ENCODE results near the gene PNKD. TPM values are rescaled to one million over a fixed set of nuclear protein-coding genes. Genes with fewer than 3 reads are reported as not detected.

PNKD gene
- total RNA-seq, 1 experiment from 2014 or later: 40.8 TPM

DNA sequence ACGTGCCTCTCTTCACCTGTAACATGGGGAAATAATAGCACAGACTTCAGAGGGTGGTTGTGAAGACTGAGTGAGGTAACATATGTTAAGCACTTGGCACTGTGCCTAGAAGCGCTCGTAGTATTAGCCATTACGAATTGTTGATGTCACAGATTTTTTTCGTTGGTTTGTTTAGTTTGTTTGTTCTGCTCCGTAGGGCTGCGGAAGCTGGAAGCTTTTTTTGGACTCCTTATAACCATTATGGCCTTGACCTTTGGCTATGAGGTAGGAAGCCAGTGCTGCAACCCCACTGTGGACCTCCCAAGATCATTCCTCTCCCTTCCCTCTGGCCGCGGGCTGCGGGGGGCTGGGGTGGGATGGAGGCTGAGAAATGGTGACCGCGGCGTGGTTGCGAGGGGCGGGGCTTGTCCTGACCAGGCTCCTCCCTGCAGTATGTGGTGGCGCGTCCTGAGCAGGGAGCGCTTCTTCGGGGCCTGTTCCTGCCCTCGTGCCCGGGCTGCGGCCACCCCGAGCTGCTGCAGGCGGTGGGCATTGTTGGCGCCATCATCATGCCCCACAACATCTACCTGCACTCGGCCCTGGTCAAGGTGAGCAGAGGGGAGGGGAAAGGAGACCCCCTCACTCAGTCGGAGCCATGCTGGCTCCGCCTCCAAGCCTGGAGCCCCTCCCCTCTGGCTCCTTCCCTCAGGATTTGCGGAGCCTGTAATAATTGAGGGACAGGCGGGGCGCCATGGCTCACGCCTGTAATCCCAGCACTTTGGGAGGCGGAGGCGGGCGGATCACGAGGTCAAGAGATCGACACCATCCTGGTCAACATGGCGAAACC is 117.3 kb downstream of the PNKD start:
- H3K36me3 ChIP-seq: no peaks in the 10 kb centered on the region
- H3K4me3 ChIP-seq: no peak overlapping the region
- DNase-seq: no peak
- H3K9me3 ChIP-seq: no peaks in the 10 kb centered on the region
- no peaks in the 10 kb centered on the region for H3K27me3 ChIP-seq

DNA sequence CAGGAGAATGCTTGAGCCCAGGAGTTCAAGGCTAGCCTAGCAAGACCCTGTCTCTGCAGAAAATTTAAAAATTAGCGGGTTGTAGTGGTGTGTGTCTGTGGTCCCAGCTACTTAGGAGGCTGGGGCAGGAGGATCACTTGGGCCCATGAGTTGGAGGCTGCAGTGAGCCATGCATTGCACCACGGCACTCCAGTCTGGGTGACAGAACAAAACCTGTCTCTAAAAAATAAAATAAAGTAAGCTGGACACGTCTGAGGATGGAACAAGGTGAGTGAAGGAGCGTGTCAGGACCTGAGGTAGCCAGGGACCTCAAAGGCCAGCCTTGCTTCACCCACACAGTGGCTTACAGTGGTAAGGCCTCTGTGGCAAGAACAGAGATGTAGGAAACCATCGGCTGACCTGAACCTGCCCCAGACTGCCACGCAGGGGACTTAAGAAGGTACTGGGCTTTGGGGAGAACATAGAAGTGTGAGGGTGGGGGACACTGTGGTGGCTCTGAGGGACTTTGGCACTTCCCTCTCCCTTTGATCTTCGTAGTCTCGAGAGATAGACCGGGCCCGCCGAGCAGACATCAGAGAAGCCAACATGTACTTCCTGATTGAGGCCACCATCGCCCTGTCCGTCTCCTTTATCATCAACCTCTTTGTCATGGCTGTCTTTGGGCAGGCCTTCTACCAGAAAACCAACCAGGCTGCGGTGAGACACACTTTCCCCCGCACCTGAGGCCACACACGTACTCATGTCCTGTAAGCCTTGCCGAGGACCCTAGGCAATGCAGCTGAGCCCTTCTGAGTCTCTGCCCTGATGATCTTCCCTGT is 119.2 kb downstream of the PNKD start:
- no peaks in the 10 kb centered on the region for H3K36me3 ChIP-seq
- no peaks in the 10 kb centered on the region for H3K9me3 ChIP-seq
- no peak overlapping the region for H3K4me3 ChIP-seq
- no peak for DNase-seq
- no peaks in the 10 kb centered on the region for H3K27me3 ChIP-seq

DNA sequence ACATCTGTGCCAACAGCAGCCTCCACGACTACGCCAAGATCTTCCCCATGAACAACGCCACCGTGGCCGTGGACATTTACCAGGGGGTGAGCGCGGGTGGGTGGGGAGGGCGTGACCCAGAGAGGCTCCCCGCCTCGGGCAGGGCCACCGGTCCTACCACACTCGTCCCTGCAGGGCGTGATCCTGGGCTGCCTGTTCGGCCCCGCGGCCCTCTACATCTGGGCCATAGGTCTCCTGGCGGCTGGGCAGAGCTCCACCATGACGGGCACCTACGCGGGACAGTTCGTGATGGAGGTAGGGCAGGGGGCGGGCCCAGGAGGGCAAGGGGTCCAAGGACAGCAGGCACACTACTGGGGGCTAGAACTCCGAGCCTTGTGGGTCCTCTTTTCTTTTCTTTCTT is 120.9 kb downstream of the PNKD start:
- Histone ChIP-seq H3K4me3 (no peak overlapping the region), H3K27me3 (no peaks in the 10 kb centered on the region), H3K36me3 (no peaks in the 10 kb centered on the region; the same call in 1 of the 2 replicates), H3K9me3 (no peaks in the 10 kb centered on the region)
- no peak for DNase-seq

DNA sequence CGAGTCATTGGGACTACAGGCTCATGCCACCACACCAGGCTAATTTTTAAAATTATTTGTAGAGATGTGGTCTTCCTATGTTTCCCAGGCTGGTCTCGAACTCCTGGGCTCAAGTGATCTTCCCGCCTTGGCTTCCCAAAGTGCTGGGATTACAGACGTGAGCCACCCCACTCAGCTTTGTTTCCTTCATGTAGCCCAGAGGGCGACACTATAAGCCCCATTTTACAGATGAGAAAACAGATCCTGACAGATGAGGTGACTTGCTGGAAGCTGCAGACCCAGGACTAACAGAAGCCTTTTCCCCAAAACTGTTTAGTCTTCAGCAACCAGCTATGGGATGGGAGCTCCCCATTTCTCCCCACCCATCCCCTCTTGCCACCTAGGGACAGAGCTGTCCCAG is 122.1 kb downstream of the PNKD start:
- no peak overlapping the region for H3K4me3 ChIP-seq
- no peaks in the 10 kb centered on the region for H3K27me3 ChIP-seq
- DNase-seq: no peak
- H3K9me3 ChIP-seq: no peaks in the 10 kb centered on the region
- no peaks in the 10 kb centered on the region; the same call in 1 of the 2 replicates for H3K36me3 ChIP-seq

DNA sequence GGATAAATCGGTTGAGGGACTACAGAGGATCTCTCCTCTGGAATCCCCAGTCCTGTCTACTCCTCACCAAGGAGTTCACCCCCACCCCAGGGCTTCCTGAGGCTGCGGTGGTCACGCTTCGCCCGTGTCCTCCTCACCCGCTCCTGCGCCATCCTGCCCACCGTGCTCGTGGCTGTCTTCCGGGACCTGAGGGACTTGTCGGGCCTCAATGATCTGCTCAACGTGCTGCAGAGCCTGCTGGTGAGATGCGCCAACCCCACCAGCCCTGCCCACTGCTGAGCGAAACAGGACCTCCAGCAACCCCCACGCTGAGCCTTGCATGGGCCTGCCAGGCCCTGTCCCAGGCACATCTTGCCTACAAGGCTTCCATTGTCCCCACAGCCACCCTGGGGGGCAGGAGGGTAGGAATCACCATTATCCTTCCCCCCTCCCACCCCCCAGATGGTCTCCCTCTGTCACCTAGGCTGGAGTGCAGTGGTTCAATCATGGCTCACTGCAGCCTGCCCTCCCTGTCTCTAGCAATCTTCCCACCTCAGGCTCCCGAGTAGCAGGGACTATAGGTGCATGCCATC is 122.7 kb downstream of the PNKD start:
- H3K27me3 ChIP-seq: no peaks in the 10 kb centered on the region
- no peaks in the 10 kb centered on the region for H3K9me3 ChIP-seq
- H3K4me3 ChIP-seq: no peak overlapping the region
- DNase-seq: no peak
- no peaks in the 10 kb centered on the region; the same call in 1 of the 2 replicates for H3K36me3 ChIP-seq

DNA sequence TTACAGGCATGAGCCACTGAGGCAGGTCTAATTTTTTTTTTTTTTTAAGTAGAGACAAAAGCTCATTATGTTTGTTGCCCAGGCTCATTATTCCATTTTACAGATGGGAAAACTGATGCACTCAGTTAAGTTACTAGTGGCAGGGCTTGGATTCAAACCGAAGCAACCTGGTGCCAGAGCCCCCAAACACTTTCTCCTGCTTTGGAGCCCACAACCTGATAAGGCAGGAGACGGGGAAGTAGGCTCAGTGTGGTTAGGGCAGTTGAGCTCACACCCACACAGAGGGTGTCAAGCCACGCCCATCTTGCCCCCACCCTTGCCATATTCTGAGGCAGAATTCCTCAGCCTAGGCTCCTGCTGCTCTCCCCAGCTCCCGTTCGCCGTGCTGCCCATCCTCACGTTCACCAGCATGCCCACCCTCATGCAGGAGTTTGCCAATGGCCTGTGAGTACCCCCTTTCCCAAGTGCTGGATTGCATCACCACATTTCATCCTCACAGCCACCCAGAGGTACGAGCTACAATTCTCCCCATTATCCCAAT is 123.5 kb downstream of the PNKD start:
- H3K9me3 ChIP-seq: no peaks in the 10 kb centered on the region
- H3K4me3 ChIP-seq: no peak overlapping the region
- H3K36me3 ChIP-seq: no peaks in the 10 kb centered on the region; the same call in 1 of the 2 replicates
- DNase-seq: no peak
- no peaks in the 10 kb centered on the region for H3K27me3 ChIP-seq

DNA sequence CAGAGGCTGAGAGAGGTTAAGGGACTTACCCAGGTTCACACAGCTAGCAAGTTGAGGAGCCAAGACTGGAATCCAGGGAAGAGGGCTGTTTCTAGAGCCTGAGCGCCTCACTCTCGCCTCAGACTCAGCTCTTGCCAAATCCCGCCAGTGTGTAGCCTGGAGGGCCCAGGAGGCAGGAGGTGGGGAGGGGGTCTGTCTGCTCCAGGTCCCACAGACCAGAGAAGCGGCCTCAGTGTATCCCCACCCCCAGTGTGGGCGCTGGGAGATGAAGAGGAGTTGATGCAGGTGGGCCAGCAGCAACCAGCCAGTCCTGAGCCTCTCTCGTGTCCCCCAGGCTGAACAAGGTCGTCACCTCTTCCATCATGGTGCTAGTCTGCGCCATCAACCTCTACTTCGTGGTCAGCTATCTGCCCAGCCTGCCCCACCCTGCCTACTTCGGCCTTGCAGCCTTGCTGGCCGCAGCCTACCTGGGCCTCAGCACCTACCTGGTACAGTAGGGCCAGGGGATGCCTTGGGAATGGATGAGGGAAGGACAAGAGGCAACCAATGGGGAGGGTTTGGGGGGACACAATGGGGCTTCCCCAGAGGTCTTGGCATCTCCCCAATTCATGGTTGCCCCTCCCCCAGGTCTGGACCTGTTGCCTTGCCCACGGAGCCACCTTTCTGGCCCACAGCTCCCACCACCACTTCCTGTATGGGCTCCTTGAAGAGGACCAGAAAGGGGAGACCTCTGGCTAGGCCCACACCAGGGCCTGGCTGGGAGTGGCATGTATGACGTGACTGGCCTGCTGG is 124.2 kb downstream of the PNKD start:
- H3K36me3 ChIP-seq: no peaks in the 10 kb centered on the region; the same call in 1 of the 2 replicates
- H3K27me3 ChIP-seq: no peaks in the 10 kb centered on the region
- no peak for DNase-seq
- no peaks in the 10 kb centered on the region for H3K9me3 ChIP-seq
- no peak overlapping the region for H3K4me3 ChIP-seq

DNA sequence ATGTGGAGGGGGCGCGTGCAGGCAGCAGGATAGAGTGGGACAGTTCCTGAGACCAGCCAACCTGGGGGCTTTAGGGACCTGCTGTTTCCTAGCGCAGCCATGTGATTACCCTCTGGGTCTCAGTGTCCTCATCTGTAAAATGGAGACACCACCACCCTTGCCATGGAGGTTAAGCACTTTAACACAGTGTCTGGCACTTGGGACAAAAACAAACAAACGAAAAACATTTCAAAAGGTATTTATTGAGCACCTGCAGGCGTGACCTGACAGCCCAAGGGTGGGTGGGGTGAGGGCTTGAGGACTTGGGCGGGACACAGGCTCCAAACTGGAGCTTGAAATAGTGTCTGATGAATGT is 124.7 kb downstream of the PNKD start:
- Histone ChIP-seq H3K9me3 (no peaks in the 10 kb centered on the region), H3K27me3 (no peaks in the 10 kb centered on the region), H3K4me3 (no peak overlapping the region), H3K36me3 (peaks cover 1% of the 10 kb centered on the region)
- DNase-seq: no peak

DNA sequence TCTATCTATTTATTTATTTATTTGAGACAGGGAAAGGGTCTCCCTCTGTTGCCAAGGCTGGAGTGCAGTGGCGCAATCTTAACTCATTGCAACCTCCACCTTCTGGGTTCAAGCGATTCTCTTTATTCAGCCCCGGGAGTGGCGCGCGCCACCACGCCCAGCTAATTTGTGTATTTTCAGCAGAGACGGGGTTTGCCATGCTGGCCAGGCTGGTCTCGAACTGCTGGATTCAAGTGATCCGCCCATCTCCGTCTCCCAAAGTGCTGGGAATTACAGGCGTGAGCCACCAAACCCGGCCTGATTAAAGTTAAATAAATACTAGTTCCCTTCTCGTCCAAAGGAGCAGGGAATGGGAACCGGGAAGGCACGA is 125.1 kb downstream of the PNKD start:
- H3K27me3 ChIP-seq: no peaks in the 10 kb centered on the region
- peaks cover 3% of the 10 kb centered on the region for H3K36me3 ChIP-seq
- H3K9me3 ChIP-seq: no peaks in the 10 kb centered on the region
- peak overlapping the region; percentile 97 for H3K4me3 ChIP-seq
- DNase-seq: no peak

DNA sequence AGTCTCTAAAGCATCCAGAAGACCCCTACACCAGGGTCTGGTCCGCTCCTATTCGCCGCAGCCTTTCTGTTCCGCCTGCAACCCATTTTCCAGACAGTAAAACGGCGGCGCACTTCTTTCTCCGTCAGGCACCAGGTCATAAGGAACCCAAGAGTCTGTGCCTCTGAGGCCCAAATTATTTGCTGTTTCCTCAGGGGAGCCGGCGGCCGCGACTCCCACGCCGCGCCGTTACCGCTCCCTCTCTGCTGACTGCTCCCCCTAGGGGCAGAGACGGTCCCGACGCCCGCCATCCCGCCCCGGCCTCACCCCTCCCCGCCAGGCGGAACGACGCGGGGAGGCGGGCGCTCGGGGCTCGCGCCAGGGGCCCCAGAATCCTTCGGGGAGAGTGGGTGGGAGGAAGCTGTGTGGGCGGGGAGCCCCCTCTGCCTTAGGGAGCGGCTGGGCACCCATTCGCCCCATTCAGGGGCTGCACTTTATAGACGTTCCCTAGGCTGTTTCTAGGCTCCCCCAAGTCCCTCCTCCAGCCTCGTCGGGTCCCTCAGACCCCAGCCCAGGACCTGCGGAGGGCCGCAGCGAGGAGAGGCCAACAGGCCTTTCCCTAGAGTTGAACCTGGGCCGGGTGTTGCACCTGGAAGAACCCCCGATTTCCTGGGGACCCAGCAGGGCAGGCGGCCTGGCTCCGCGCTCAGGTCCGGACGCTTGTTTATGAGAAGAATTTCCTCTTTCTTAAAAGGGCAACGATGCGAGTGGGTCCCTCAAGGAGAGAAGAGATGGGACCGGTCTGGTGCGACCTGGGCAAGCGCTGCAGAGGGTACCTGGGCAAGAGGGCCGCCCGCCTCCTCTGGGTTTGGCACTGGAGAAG is 125.7 kb downstream of the PNKD start:
- peak overlapping the region; percentile 97 for H3K4me3 ChIP-seq
- H3K9me3 ChIP-seq: no peaks in the 10 kb centered on the region
- no peaks in the 10 kb centered on the region for H3K27me3 ChIP-seq
- peaks cover 4% of the 10 kb centered on the region for H3K36me3 ChIP-seq
- peak; percentile 96 for DNase-seq

Other genes starting within 250 kb of the PNKD start
- not detected in 2 replicates for gene RUFY4, start 201.3 kb upstream of the PNKD start, total RNA-seq (2014; rRNA removed; shearing (Covaris generic); ENCODE audit: low replicate concordance)
- gene CXCR2, start 144.5 kb upstream of the PNKD start, total RNA-seq (2014; rRNA removed; shearing (Covaris generic); ENCODE audit: low replicate concordance): not detected in 2 replicates
- gene CXCR1, start 103.6 kb upstream of the PNKD start, total RNA-seq (2014; rRNA removed; shearing (Covaris generic); ENCODE audit: low replicate concordance): not detected in 2 replicates
- 505 and 549 TPM in 2 replicates for gene ARPC2, start 53.3 kb upstream of the PNKD start, total RNA-seq (2014; rRNA removed; shearing (Covaris generic); ENCODE audit: low replicate concordance)
- gene GPBAR1, start 9.5 kb upstream of the PNKD start, total RNA-seq (2014; rRNA removed; shearing (Covaris generic); ENCODE audit: low replicate concordance): not detected in 2 replicates
- gene AAMP, start 382 bp upstream of the PNKD start, total RNA-seq (2014; rRNA removed; shearing (Covaris generic); ENCODE audit: low replicate concordance): 112 TPM in 2 replicates
- 81.0 and 125 TPM in 2 replicates for gene TMBIM1, start 22.0 kb downstream of the PNKD start, total RNA-seq (2014; rRNA removed; shearing (Covaris generic); ENCODE audit: low replicate concordance)
- not detected in 2 replicates for gene CATIP, start 86.3 kb downstream of the PNKD start, total RNA-seq (2014; rRNA removed; shearing (Covaris generic); ENCODE audit: low replicate concordance)
- gene SLC11A1, start 111.8 kb downstream of the PNKD start, total RNA-seq (2014; rRNA removed; shearing (Covaris generic); ENCODE audit: low replicate concordance): 0.03 TPM in 1 of 2 replicates, not detected in the other
- gene CTDSP1, start 129.3 kb downstream of the PNKD start, total RNA-seq (2014; rRNA removed; shearing (Covaris generic); ENCODE audit: low replicate concordance): 82.9 and 84.6 TPM in 2 replicates
- not detected in 2 replicates for gene VIL1, start 148.6 kb downstream of the PNKD start, total RNA-seq (2014; rRNA removed; shearing (Covaris generic); ENCODE audit: low replicate concordance)